Measurements from ENCODE around the gene PYGM. TPM values are rescaled to one million over a fixed set of nuclear protein-coding genes. Genes with fewer than 3 reads are reported as not detected.

The PYGM gene
- total RNA-seq, 2 experiments from 2014 or later = 2.2 TPM

DNA sequence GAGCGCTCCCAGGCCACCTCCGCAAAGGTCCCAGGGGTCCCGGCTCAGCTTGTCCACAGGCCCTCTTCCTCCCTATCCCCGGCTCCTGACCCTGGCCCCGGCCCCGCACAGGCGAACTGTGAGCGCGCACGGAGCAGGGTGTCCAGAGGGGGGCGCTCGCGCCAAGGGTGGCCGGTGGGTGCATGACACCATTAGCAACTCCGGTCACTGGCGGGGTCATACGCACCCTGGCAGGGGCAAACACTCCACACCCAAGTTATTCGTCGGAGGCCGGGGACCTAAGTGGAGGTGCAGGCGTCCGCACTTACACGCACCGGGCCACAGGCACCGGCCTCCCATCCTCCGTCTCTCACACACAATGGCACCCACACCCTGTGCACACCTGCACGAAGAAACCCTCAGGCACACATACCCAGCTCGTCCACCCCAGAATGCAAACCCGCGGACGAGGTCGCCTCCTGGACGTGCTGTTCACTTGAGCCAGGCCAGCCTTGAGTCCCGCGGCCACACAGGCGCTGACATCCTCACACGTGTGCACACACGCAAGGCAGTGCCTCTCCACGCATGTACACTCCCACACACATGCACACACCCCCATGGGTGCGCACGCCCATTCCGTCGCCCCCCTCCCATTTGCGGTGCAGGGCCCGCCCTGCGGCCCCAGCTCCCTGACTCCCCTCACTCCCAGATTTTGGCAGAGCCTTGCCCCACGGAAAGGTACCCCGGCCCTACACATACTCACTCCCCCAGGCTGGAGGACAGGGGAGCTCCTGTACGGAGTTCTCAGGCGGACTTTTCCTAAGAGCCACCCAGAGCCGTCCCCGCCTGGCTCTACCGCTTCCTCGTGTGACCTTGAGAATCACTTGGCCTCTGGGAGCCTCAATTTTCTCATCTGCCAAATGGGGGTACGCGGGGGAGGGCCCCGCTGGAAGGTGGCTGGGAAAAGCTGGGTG is 15.9 kb downstream of the PYGM start, which contains the start of gene RASGRP2:
Gene RASGRP2 (minus strand): TSS at position 552 of the 953 bp plus-strand sequence. CDS start 1,276 bp downstream, outside the sequence.
- BruUV-seq (replicated peaks) = no TSS peak
- TF ChIP-seq EZH2phosphoT487 (IDR thresholded peaks at IDR 0.05; ENCODE audit: borderline replicate concordance, low read depth, low read length) (no peak), CTCF (conservative IDR thresholded peaks at IDR 0.05; ENCODE audit: low read length) (peak; percentile 86)
- peak; percentile 89 for DNase-seq (ENCODE audit: low spot score)
- peak within 1 kb of the TSS; percentile 97 for H3K4me2 ChIP-seq (ENCODE audit: low read length)
- peak within 1 kb of the TSS; percentile 89 for H3K4me3 ChIP-seq (ENCODE audit: low read depth, low read length, poor library complexity, severe bottlenecking)
- no peak within 1 kb of the TSS for H2AFZ ChIP-seq (ENCODE audit: low read length)
- peaks cover 40% of the 10 kb centered on the region for H3K4me1 ChIP-seq (ENCODE audit: insufficient read depth, low read length, poor library complexity, severe bottlenecking)
- H3K36me3 ChIP-seq (ENCODE audit: insufficient read depth, low read length) = peaks cover 31% of the 10 kb centered on the region
- intact Hi-C loops (cut with micrococcal nuclease; ENCODE audit: unreplicated experiment) = loop anchor here (1.0 to 5.0 kb wide), 5 partner anchors 19 to 133 kb away; partner anchors contain the start of genes EHD1 and MAP4K2
- ChIA-PET POLR2A (interaction anchor here (0.9 to 2.1 kb wide), 8 partner anchors 17 to 105 kb away, joined by 3 to 5 read pairs (median 4); partner anchors contain the start of gene SF1), CTCF (ENCODE audit: unreplicated experiment) (interaction anchor here (0.6 to 1.9 kb wide), 4 partner anchors 28 to 493 kb away, joined by 3 to 6 read pairs (median 4); no protein-coding TSS in a partner anchor)
- H3K27ac ChIP-seq (ENCODE audit: low read depth, low read length, poor library complexity, severe bottlenecking) = peak within 1 kb of the TSS; percentile 95
- H4K20me1 ChIP-seq (ENCODE audit: insufficient read depth, low read length) = 0 out of 2 replicates have a peak, but pooled peaks cover 7% of the 10 kb centered on the region
- H3K79me2 ChIP-seq (ENCODE audit: insufficient read depth, low read depth, low read length) = peaks cover 6% of the 10 kb centered on the region; the same call in 1 of the 2 replicates
- no peaks in the 10 kb centered on the region for H3K9me2 ChIP-seq (ENCODE audit: insufficient read depth, low read length)
- H3K9me3 ChIP-seq (ENCODE audit: low read length) = no peaks in the 10 kb centered on the region

GRCh38 chr11:64742889-64743590 is 16.7 kb downstream of the PYGM start:
- peak; percentile 70 for DNase-seq (ENCODE audit: low spot score)
- Histone ChIP-seq H3K79me2 (ENCODE audit: insufficient read depth, low read depth, low read length) (peaks cover 6% of the 10 kb centered on the region; the same call in 1 of the 2 replicates), H3K4me3 (ENCODE audit: low read depth, low read length, poor library complexity, severe bottlenecking) (peak overlapping the region; percentile 89), H3K36me3 (ENCODE audit: insufficient read depth, low read length) (peaks cover 36% of the 10 kb centered on the region), H3K9me3 (ENCODE audit: low read length) (no peaks in the 10 kb centered on the region), H3K9me2 (ENCODE audit: insufficient read depth, low read length) (no peaks in the 10 kb centered on the region), H3K4me1 (ENCODE audit: insufficient read depth, low read length, poor library complexity, severe bottlenecking) (peaks cover 40% of the 10 kb centered on the region), H3K4me2 (ENCODE audit: low read length) (peak overlapping the region; percentile 97), H2AFZ (ENCODE audit: low read length) (no peak overlapping the region), H4K20me1 (ENCODE audit: insufficient read depth, low read length) (0 out of 2 replicates have a peak, but pooled peaks cover 7% of the 10 kb centered on the region), H3K27ac (ENCODE audit: low read depth, low read length, poor library complexity, severe bottlenecking) (peak overlapping the region; percentile 95)
- BruUV-seq (replicated peaks) = no TSS peak
- TF ChIP-seq EZH2phosphoT487 (IDR thresholded peaks at IDR 0.05; ENCODE audit: borderline replicate concordance, low read depth, low read length) = no peak
- TF ChIP-seq CTCF (conservative IDR thresholded peaks at IDR 0.05; ENCODE audit: low read length) = peak; percentile 79
- intact Hi-C loops (cut with micrococcal nuclease; ENCODE audit: unreplicated experiment) = loop anchor here (1.0 to 5.0 kb wide), 5 partner anchors 20 to 134 kb away; partner anchors contain the start of genes EHD1 and MAP4K2
- ChIA-PET POLR2A (interaction anchor here (0.9 to 2.1 kb wide), 3 partner anchors 21 to 44 kb away, joined by 3 to 4 read pairs (median 3); no protein-coding TSS in a partner anchor), CTCF (ENCODE audit: unreplicated experiment) (no interaction called here)

Data from OCI-LY7 (cell line).